ENCODE data around the gene ARFGEF2. TPM values are rescaled to one million over a fixed set of nuclear protein-coding genes. Genes with fewer than 3 reads are reported as not detected.

Gene ARFGEF2
- total RNA-seq, 1 experiment from 2014 or later, result 47.0 TPM

DNA sequence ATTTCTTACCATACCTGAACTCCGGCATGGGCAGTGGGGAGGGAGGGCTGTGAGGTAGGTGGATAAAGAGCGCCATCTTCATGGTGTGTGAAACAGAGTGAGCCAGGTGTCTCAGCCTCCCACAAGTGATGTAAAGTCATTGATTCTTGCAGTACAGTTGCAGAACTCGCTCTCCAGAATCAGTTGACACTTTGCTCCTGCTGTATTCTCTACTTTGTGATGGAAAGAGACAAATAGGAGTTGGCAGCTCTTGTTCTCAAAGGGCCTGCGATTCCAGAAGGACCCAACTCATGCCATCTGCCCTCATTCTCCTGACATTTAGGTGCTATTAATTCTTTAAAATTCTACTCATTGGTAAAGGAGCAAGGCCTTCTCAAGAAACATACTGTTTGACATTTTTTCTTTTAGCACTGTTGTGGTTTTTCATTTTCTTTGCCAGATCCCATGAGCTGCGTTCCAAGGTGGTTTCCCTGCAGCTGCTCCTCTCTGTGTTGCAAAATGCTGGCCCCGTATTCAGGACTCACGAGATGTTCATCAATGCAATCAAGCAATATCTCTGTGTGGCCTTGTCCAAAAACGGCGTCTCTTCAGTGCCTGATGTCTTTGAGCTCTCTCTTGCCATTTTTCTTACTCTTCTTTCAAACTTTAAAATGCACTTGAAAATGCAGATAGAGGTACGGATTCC lies 49.3 kb downstream of the ARFGEF2 start:
- Histone ChIP-seq H3K4me2 (no peak overlapping the region), H3F3A (ENCODE audit: insufficient read depth, low read depth) (no peaks in the 10 kb centered on the region), H3K79me2 (ENCODE audit: low read depth) (no peaks in the 10 kb centered on the region), H3K4me1 (replicated peaks; ENCODE audit: insufficient read depth) (no peaks in the 10 kb centered on the region), H3K36me3 (ENCODE audit: low read depth) (peaks cover 43% of the 10 kb centered on the region), H4K20me1 (ENCODE audit: insufficient read depth) (no peaks in the 10 kb centered on the region), H2AFZ (no peak overlapping the region), H3K9me3 (ENCODE audit: insufficient read depth, low read depth) (no peaks in the 10 kb centered on the region), H3K27ac (no peak overlapping the region), H3K27me3 (ENCODE audit: insufficient read depth, low read depth) (no peaks in the 10 kb centered on the region), H3K4me3 (no peak overlapping the region), H3K9me2 (ENCODE audit: insufficient read depth) (no peaks in the 10 kb centered on the region)
- no TSS peak for BruUV-seq (replicated peaks)
- DNase-seq, result no peak
- POLR2A ChIA-PET (ENCODE audit: unreplicated experiment), result no interaction called here
- intact Hi-C loops (cut with micrococcal nuclease; ENCODE audit: unreplicated experiment), result no loop called here
- CTCF ChIA-PET, result no interaction called here
- no peak for TF ChIP-seq EZH2 (IDR thresholded peaks at IDR 0.05; ENCODE audit: low read depth)
- no peak for TF ChIP-seq CTCF (conservative IDR thresholded peaks at IDR 0.05)

GRCh38 chr20:48971956-48972355 lies 50.4 kb downstream of the ARFGEF2 start:
- TF ChIP-seq EZH2 (IDR thresholded peaks at IDR 0.05; ENCODE audit: low read depth), result no peak
- no peak for TF ChIP-seq CTCF (conservative IDR thresholded peaks at IDR 0.05)
- Histone ChIP-seq H3K4me3 (no peak overlapping the region), H2AFZ (no peak overlapping the region), H3K27ac (no peak overlapping the region), H3K4me1 (replicated peaks; ENCODE audit: insufficient read depth) (no peaks in the 10 kb centered on the region), H4K20me1 (ENCODE audit: insufficient read depth) (peaks cover under 1% of the 10 kb centered on the region; the same call in 1 of the 2 replicates), H3K36me3 (ENCODE audit: low read depth) (peaks cover 50% of the 10 kb centered on the region), H3K4me2 (no peak overlapping the region), H3F3A (ENCODE audit: insufficient read depth, low read depth) (no peaks in the 10 kb centered on the region), H3K79me2 (ENCODE audit: low read depth) (no peaks in the 10 kb centered on the region), H3K9me2 (ENCODE audit: insufficient read depth) (no peaks in the 10 kb centered on the region), H3K27me3 (ENCODE audit: insufficient read depth, low read depth) (no peaks in the 10 kb centered on the region), H3K9me3 (ENCODE audit: insufficient read depth, low read depth) (no peaks in the 10 kb centered on the region)
- POLR2A ChIA-PET (ENCODE audit: unreplicated experiment), result no interaction called here
- intact Hi-C loops (cut with micrococcal nuclease; ENCODE audit: unreplicated experiment), result no loop called here
- no peak for DNase-seq
- CTCF ChIA-PET, result no interaction called here
- BruUV-seq (replicated peaks), result no TSS peak

DNA sequence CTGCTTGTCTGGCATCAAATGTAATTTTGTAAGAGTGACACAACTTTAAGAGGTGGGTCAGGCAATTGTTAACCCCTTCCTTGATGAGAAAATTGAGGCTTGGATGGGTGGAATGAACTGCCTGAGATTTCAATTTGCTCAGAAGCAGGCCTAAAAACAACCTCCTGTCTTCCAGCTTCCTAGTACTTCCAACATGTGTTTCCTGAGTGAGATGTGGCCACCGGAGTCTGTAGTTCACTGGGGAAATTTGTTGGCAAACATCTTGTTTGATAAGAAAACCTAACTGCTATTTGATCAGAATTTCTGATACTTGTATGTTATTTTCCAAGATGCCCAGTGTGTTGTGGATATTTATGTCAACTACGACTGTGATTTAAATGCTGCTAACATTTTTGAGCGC lies 51.3 kb downstream of the ARFGEF2 start:
- Histone ChIP-seq H3F3A (ENCODE audit: insufficient read depth, low read depth) (no peaks in the 10 kb centered on the region), H4K20me1 (ENCODE audit: insufficient read depth) (peaks cover 6% of the 10 kb centered on the region; the same call in 1 of the 2 replicates), H3K79me2 (ENCODE audit: low read depth) (no peaks in the 10 kb centered on the region), H3K9me2 (ENCODE audit: insufficient read depth) (no peaks in the 10 kb centered on the region), H3K4me2 (no peak overlapping the region), H3K36me3 (ENCODE audit: low read depth) (peaks cover 56% of the 10 kb centered on the region), H2AFZ (no peak overlapping the region), H3K9me3 (ENCODE audit: insufficient read depth, low read depth) (no peaks in the 10 kb centered on the region), H3K27ac (no peak overlapping the region), H3K4me1 (replicated peaks; ENCODE audit: insufficient read depth) (no peaks in the 10 kb centered on the region), H3K27me3 (ENCODE audit: insufficient read depth, low read depth) (no peaks in the 10 kb centered on the region), H3K4me3 (no peak overlapping the region)
- no TSS peak for BruUV-seq (replicated peaks)
- intact Hi-C loops (cut with micrococcal nuclease; ENCODE audit: unreplicated experiment), result no loop called here
- ChIA-PET CTCF (no interaction called here), POLR2A (ENCODE audit: unreplicated experiment) (no interaction called here)
- TF ChIP-seq CTCF (conservative IDR thresholded peaks at IDR 0.05) (no peak), EZH2 (IDR thresholded peaks at IDR 0.05; ENCODE audit: low read depth) (no peak)
- no peak for DNase-seq
